ENCODE results near the gene CDCA5.

DNA sequence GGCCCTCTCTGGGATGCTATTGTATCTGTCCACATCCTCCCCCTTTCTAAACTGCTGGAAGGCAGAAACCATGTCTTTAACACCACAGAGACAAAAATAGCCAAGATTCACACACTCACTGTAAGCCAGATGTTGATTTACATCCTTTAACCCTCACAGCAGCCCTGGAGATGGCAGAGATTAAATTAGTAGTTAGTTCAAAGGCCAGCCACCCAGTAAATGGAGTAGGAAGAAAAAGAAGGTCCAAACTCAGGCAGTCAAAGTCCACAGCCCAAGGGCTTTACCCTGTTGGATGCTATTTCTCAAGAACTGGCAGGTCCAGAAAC is 35.8 kb upstream of the CDCA5 start:
- no peak for TF ChIP-seq CTCF (IDR thresholded peaks at IDR 0.05; ENCODE audit: low read depth, low read length)
- TF ChIP-seq EZH2phosphoT487 (IDR thresholded peaks at IDR 0.05; ENCODE audit: low read depth): no peak

Data from OCI-LY3 (cell line).